Amygdala (tissue), 56 donors: Measurements from ENCODE around the gene AOC3.
"Not testable (repeated sequence)": the region's sequence is repeated elsewhere in the genome, so short reads cannot be mapped to it uniquely, and the experiment has no call there.

Source experiments
- DNase-seq, 56 donors: peaks; one replicate each; lab custom pipeline; 2025; lab: John Stamatoyannopoulos, UW

AOC3 gene

DNA sequence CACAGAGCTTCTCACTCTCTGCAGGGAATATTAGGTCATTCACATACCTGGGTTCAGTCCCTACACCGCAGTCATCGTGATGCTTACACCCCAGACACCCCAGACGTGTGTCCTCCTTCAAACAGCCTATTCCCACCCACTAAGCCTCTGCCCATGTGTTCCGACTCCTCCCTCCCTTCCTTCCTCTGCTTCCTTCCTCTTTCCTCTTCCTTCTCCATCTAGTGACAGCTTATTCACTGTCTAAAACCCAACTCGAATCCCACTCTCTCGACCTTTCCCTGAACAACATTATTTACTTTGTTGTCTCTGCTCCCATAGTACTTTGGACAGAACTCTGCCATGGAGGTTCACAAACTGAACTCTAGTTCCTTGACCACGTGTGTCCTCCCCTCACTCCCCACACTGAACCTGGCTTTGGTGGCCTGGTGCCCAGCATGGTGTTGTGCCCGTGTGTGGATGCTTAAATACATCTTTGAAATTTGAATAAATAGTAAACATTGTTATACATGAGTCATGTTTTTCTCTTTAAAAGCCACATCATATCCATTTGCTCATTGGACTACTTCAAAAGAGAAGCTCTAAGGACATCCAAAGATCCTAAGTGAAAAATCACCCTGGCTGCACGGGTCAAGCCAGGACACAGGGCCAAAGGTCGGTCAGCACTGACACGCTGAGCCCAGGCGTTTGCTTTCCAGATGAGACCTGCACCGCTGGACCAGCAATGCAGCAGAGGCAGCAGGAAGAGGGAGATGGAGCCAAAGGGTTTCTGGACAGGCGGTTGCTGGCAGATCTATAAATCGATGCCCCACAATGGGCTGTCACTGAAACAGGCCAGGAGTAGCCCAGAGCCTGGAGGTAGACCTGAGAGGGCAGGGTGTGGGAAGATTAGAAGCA is 35.5 kb downstream of the AOC3 start:
- peak in 1 of 56 donors; percentile 8 for DNase-seq

DNA sequence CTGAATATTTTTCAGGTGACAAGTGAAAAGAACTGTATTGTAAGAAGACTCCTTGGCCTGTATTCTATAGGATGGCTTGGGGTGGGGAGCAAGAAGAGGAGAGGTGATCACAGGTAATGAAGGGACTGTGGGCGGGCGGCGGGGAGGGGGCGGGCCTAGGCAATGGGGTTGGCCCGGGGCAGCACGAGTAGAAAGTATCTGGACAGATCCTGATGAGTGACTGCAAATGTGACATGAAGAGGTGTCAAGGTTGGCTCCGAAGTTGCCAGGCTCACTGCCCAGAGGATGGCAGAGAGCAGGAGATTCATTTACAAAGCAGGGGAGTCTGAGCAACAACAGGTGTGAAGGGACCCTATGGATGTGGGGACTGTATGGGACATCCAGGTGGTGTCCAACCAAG is 38.8 kb downstream of the AOC3 start:
- DNase-seq = no peak

DNA sequence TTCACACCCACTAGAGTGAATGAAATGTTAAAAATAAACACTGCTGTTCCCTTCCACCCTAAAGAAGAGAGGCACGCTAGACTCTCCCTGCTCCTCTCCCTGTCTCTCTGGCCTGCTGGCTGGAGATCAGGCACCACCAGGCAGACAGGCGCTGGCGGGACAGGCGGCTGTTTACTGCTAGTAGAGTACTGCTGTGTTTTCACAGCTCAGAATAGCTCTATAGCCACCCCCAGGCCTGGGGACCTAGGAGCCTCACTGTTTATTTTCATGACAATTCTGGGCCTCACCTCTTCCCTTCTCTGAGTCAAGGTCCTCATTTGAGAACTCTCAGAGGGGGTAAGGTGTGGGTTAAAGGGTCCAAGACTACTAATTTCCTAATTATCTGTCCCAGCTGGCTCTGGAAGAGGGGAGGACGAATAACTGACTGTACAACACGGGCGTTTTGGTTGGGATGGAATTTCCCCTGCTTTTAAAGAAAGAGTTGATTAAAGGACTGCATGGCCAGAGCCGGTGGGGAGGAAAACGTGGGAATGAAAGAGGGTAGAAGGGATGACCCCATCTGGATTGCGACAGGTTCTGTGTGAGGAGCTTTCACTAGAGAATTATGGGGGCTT is 40.6 kb downstream of the AOC3 start:
- peak in 13 of 56 donors; percentile 0 to 20 (median 3) for DNase-seq

DNA sequence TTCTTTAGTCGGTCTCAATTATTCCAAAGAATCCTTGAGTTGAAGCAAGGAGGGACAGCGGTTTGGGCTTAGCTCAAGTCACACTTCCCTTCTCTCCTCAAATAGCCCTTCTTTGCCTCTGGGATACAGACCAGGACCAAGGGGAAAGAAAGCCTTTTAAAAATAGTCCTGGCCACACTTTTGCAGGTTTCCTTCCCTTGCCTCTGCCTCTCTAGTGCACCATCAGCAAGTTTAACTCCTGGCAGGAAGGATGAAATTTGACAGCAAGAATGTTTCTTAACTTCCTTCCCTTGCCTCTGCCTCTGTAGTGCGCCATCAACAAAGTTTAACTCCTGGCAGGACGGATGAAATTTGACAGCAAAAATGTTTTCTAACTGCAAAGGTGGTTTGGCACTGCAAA is 42.4 kb downstream of the AOC3 start:
- DNase-seq = no peak

DNA sequence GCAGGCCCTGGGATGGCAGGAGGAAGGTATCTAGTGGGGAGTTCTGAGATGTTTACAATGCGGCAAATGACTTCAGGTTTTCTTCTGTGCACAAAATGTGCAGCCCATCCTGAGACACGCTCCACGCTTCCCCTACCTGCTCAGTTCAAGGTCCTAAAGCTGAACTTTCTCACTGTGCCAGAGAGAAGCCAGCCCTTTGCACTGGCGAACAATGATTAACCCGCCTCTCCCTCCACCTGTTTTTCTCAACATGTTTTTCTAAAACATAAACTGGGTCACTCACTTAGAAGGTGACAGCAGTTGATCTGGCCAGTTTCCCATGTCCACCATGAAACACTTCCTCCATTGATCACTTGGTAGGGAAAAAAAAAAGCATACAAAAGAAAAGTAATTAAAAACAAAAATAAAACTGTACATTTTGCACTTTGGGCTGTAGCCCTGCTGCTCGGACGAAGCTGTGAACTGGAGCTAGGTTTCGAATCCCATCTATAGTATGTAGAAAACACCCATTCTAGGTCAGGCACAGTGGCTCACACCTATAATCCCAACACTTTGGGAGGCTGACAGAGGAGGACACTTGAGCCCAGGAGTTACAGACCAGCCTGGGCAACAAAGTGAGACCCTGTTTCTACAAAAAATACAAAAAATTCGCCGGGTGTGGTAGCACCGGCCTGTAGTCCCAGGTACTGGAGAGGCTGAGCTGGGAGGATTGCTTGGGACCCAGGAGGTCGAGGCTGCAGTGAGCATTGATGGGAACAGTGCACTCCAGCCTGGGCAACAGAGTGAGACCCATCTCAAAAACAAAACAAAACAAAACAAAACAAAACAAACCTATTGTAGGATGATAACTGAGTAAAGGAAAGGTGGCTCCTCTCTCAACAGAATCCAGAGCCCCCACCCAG is 43.5 kb downstream of the AOC3 start:
- no peak for DNase-seq

DNA sequence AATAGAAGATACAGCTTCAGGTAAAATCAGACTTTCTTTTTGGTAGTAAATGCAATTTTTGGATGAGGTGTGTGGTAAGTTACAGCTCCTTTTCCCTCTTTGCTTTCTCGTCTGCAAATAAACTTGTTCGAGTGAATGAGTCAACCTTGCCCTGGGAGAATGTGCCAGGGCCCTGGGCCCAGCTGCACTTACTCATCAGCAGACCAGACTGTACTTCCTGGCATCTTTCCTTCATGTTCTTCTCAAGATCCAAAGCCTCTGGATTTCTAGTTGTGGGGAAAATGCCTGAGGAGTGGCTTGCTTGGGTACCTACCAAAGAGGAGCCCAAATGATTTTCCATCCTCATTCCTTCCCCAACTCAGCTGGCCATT is 44.2 kb downstream of the AOC3 start:
- DNase-seq = no peak

DNA sequence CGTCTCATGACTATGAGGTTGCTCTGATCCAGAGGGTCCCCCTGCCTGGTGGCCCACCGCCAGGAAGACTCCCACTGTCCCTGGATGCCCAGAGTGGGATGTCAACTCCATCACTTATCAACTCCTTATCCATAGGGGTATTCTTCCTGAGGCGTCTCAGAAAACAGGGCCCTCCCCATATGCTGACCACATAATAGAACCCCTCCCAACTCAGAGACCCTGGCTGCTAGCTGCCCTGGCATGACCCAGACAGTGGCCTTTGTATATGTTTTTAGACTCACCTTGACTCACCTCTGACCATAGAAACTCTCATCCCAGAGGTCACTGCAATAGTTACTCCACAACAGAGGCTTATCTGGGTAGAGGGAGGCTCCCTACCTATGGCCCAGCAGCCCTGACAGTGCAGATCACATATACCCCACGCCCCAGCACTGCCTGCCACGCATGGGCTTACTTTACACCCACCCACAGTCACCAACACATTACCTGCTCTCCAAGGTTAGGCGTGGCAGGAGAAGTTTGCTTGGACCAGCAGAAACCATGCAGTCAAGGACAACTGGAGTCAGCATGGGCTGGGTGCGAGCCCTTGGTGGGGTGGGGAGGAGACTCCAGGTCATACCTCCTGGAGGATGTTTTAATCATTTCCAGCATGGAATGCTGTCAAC is 47.3 kb downstream of the AOC3 start:
- DNase-seq = no peak

DNA sequence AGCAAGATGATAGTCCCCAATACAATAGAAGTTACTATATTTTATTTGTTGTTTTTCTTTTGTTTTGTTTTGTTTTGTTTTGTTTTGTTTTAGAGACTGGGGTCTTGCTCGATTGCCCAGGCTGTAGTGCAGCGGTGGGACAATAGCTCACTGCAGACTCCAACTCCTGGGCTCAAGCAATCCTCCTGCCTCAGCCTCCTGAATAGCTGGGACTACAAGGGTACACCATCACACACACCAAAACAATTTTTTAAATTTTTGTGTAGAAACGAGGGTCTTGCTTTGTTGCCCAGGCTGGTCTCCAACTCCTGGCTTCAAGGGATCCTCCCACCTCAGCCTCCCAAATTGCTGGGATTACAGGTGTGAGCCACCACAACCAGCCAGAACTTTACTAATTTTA is 49.0 kb downstream of the AOC3 start:
- DNase-seq = not testable (repeated sequence)

DNA sequence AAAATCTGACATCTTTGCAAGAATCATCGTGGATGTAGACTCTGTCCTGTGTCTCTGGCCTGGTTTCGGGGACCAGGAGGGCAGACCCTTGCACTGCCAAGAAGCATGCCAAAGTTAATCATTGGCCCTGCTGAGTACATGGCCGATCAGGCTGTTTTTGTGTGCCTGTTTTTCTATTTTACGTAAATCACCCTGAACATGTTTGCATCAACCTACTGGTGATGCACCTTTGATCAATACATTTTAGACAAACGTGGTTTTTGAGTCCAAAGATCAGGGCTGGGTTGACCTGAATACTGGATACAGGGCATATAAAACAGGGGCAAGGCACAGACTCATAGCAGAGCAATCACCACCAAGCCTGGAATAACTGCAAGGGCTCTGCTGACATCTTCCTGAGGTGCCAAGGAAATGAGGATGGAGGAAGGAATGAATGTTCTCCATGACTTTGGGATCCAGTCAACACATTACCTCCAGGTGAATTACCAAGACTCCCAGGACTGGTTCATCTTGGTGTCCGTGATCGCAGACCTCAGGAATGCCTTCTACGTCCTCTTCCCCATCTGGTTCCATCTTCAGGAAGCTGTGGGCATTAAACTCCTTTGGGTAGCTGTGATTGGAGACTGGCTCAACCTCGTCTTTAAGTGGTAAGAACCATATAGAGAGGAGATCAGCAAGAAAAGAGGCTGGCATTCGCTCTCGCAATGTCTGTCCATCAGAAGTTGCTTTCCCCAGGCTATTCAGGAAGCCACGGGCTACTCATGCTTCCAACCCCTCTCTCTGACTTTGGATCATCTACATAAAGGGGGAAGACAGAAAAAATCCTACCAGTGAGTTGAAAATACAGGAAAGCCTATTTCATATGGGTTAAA is 49.7 kb downstream of the AOC3 start, which contains the start of gene G6PC1:
TSS of gene G6PC1 (plus strand) at position 340 of the 872 bp plus-strand sequence. CDS start at position 418, 78 bp downstream.
- DNase-seq = no peak

DNA sequence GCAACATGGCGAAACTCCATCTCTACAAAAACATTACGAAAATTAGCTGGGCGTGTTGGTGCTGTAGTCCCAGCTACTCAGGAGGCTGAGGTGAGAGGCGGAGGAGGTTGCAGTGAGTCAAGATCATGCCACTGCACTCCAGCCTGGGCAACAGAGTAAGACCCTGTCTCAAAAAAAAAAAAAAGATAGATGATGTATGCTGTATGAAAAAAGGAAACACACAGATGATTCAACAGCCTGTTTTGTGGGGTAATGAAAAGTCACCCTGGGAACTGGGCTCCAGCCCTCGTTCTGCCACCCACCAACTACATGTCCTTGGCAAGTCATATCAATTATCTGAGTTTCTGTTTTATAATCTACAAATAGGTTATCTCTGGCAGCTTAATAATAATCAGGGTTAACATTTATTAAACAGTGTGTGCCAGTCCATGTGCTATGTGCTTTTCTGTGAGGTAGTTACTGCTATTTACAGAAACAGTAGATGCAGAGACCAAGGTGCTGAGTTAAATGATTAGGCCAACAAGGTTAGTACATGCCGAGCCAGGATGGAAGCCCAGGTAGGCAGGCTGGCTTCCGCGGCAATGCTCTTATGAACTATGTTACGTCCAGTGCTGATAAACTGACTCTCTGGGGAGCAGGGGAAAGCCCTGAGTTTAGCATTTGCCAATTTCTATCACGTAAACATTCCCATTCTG is 50.7 kb downstream of the AOC3 start:
- no peak for DNase-seq

DNA sequence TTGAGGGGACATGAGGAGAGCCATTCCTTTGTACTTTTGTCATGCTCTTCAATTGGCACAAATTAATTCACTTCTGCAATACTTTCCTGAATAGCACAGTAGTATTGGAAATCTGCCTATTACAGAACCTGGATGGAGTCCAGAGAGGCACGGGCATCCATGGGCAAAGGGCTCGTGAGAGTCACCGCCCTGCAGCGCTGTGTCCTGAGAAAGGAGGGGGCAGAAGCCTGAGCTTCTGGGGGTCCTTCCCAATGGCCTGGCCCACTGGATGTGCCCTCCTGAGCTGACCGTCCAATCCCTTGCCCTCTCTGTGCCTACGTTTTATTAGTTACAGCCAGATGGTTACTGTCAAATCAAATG is 53.1 kb downstream of the AOC3 start:
- no peak for DNase-seq

DNA sequence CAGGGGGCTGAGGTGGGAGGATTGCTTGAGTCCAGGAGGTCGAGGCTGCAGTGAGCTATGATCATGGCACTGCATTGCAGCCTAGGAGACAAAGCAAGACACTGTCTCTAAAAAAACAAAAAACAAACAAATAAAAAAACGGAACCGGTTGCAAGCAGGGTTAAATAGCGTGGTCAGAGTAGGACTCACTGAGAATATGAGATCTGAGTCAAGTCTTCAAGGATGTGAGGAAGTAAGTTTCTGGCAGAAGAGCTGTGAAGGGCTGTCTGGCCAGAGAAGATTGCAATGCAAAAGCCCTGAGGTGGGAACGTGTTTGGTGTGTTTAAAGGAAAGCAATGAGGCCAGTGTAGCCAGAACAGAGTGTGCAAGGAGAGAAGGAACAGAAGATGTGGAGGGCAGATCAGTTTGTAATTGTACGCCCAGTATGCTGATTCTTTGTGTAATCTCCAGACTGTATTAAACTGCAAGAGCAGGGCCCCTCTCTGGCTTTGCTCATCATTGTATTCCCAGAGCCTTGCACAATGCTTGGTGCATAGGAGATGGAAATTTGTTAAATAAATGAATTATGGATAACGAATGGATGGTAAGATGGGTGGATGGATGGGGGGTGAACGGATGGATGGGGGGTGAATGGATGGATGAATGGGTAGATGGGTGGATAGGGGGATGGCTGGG is 55.9 kb downstream of the AOC3 start:
- DNase-seq = no peak
